PFSK-1 (cell line): ENCODE measurements around the gene POLR3H.

ENCODE experiments used
- FOXP2 ChIP-seq: optimal IDR thresholded peaks from 2 replicates; pipeline ENCODE3; 2011; ENCODE audit warnings: borderline replicate concordance, control low read depth, inconsistent platforms; ENCODE audit not compliant: insufficient read depth; ENCODE audit errors: extremely low read length, extremely low read depth
- POLR2AphosphoS5 ChIP-seq: IDR thresholded peaks from 2 replicates; pipeline ENCODE4 v1.6.1; 2012; ENCODE audit warnings: low read depth, mild to moderate bottlenecking, control low read depth, low read length, moderate library complexity
- REST ChIP-seq, 2 experiments: IDR thresholded peaks; 2 replicates each; pipeline versions ENCODE4 v1.6.1 to v1.8.0; 2011 to 2012; ENCODE audit warnings: low read depth in 2 of 2, low read length in 2 of 2, control low read depth in 1 of 2, inconsistent platforms in 1 of 2, mild to moderate bottlenecking in 1 of 2, moderate library complexity in 1 of 2; ENCODE audit not compliant: insufficient read depth in 1 of 2
- SIN3A ChIP-seq: IDR thresholded peaks from 2 replicates; pipeline ENCODE4 v1.6.1; 2012; ENCODE audit warnings: mild to moderate bottlenecking, low read length, moderate library complexity, borderline replicate concordance; ENCODE audit not compliant: insufficient read depth
- TAF1 ChIP-seq: IDR thresholded peaks from 2 replicates; pipeline ENCODE4 v1.6.1; 2012; ENCODE audit warnings: low read length, control low read depth, borderline replicate concordance; ENCODE audit not compliant: insufficient read depth

Gene POLR3H

GRCh38 chr22:41537203-41537602 lies 7.1 kb downstream of the POLR3H start:
- TF ChIP-seq TAF1: no peak
- no peak for TF ChIP-seq FOXP2
- TF ChIP-seq POLR2AphosphoS5: no peak
- no peak for TF ChIP-seq SIN3A
- TF ChIP-seq REST (IDR thresholded peaks at IDR 0.05; ENCODE audit: insufficient read depth in 1 of 2, low read depth in 2 of 2, low read length in 2 of 2): no peak

- TF ChIP-seq REST (IDR thresholded peaks at IDR 0.05; ENCODE audit: insufficient read depth in 1 of 2, low read depth in 2 of 2, low read length in 2 of 2): no peak
- no peak for TF ChIP-seq TAF1
- TF ChIP-seq FOXP2: no peak
- TF ChIP-seq SIN3A: no peak
- no peak for TF ChIP-seq POLR2AphosphoS5
These were observed 9.0 kb downstream of the POLR3H start for GRCh38 chr22:41535244-41535643.

GRCh38 chr22:41534219-41534618 lies 10.1 kb downstream of the POLR3H start:
- TF ChIP-seq POLR2AphosphoS5: no peak
- no peak for TF ChIP-seq REST (IDR thresholded peaks at IDR 0.05; ENCODE audit: insufficient read depth in 1 of 2, low read depth in 2 of 2, low read length in 2 of 2)
- TF ChIP-seq TAF1: no peak
- no peak for TF ChIP-seq FOXP2
- TF ChIP-seq SIN3A: no peak

- TF ChIP-seq SIN3A: no peak
- no peak for TF ChIP-seq FOXP2
- no peak for TF ChIP-seq TAF1
- no peak; the same call in 1 of the 2 replicates for TF ChIP-seq POLR2AphosphoS5
- no peak for TF ChIP-seq REST (IDR thresholded peaks at IDR 0.05; ENCODE audit: insufficient read depth in 1 of 2, low read depth in 2 of 2, low read length in 2 of 2)
These were observed 11.1 kb downstream of the POLR3H start for GRCh38 chr22:41532908-41533825.
